AG10803 (cell line): ENCODE results near the gene KLHDC4.
"Not testable (repeated sequence)": the region's sequence is repeated elsewhere in the genome, so short reads cannot be mapped to it uniquely, and the experiment has no call there.

Source experiments
- DNase-seq: peaks from one replicate; pipeline ENCODE4 v3.0.0; 2010; ENCODE audit warnings: low read depth
- H3K4me3 ChIP-seq: 2 replicates; pipeline ENCODE4 v1.5.1; 2011; ENCODE audit warnings: mild to moderate bottlenecking, low read length, control low read depth
- TF ChIP-seq, protein P1 (sequence below): conservative IDR thresholded peaks from 2 replicates; pipeline ENCODE4 v1.5.1; 2011; ENCODE audit warnings: mild to moderate bottlenecking, low read length, control low read depth, inconsistent platforms

The KLHDC4 gene

DNA sequence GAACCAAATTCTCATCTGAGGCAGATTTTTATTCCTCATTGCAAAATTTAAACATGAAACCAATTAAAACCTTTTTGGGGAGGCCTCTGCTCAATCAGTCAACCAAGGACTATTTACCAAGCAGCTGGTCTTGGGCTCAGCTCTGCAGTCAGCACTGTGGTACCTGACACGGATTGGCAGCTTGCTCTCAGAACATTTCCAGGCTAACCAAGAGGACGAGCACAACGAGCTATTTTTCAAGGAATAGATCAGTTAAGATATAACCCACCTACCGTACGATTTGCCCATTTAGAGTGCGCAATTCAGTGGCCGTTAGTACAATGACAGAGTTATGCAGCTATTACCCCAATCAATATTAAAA, 26.4 kb upstream of the KLHDC4 start:
- TF ChIP-seq, protein P1, sequence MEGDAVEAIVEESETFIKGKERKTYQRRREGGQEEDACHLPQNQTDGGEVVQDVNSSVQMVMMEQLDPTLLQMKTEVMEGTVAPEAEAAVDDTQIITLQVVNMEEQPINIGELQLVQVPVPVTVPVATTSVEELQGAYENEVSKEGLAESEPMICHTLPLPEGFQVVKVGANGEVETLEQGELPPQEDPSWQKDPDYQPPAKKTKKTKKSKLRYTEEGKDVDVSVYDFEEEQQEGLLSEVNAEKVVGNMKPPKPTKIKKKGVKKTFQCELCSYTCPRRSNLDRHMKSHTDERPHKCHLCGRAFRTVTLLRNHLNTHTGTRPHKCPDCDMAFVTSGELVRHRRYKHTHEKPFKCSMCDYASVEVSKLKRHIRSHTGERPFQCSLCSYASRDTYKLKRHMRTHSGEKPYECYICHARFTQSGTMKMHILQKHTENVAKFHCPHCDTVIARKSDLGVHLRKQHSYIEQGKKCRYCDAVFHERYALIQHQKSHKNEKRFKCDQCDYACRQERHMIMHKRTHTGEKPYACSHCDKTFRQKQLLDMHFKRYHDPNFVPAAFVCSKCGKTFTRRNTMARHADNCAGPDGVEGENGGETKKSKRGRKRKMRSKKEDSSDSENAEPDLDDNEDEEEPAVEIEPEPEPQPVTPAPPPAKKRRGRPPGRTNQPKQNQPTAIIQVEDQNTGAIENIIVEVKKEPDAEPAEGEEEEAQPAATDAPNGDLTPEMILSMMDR: no peak
- H3K4me3 ChIP-seq: no peak overlapping the region
- no peak for DNase-seq

DNA sequence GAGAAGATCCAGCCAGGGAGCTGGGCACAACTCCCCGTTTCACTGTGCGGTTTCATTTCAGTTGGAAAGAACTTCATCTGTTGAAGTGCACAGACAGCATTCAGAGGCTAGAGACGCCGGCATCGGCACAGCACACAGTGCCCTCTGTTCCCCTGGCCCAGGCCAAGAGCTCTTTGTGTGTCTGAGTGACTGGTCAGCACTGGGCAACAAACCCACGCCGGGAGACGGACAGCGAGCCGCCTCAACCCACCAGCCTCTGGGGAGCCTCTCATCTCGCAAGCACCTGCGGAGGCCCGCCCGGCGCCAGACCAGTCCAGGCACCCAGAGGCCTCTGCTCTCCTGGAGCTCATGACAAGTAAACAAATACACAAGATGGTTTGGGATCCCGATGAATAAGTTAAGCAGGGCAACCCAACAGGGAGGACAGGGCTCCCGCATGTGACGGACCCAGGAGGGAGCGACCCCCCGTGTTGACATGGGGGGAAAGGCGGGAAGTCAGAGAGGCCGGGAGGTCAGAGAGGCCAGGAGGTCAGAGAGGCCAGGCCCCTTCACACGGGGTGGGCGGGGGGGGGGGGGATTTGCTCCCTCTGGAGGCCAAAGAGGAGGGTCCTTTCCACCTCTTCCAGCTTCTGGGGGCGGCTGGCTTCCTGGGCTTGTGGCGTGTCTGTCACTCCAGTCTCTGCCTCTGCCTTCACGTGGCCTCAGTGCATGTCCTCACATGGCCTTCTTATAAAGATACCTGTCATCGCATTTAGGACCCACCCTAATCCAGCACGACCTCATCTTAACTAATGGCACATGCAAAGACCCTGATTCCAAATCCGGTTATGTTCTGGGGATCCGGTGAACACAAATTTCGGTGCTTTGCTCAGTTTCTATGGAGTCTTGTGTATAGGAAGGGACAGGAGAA, 25.8 kb upstream of the KLHDC4 start:
- TF ChIP-seq, protein P1: no peak
- H3K4me3 ChIP-seq: no peak overlapping the region
- DNase-seq: no peak

DNA sequence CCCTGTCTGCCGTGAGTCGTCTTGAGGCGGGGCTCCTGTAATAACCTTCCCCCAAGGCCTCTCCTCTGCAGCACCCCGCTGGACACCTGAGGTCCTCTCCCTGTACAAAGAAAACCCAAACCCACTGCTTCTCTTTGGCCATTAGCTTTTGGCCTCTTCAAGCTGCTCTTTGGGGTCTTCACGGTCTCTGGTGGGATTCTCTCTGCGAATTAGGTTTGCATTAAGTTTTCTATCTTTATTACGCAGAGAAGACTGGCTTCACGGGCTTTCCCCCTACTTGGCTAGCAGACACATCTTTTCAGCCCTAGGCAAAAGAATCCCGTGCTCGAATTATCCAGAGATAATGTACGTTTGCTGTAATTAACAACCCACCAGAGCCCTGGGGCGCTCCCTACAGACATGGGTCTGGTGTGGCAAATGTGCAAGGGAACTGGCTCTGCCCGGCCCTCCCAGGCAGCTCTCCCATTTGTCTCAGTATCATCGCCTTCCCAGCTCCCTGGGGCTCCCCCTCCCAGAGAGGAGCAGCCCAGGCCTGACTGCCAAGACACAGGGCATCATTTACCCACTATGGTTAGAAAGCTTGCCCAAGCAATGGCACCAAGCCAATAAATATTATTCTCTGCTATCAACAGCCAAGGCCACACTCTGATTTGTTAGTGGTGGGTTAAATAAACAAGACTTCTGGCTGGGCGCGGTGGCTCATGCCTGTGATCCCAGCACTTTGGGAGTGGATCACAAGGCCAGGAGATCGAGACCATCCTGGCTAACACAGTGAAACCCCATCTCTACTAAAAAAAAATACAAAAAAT, 24.7 kb upstream of the KLHDC4 start:
- peak; percentile 31 for DNase-seq
- no peak overlapping the region for H3K4me3 ChIP-seq
- TF ChIP-seq, protein P1: no peak

DNA sequence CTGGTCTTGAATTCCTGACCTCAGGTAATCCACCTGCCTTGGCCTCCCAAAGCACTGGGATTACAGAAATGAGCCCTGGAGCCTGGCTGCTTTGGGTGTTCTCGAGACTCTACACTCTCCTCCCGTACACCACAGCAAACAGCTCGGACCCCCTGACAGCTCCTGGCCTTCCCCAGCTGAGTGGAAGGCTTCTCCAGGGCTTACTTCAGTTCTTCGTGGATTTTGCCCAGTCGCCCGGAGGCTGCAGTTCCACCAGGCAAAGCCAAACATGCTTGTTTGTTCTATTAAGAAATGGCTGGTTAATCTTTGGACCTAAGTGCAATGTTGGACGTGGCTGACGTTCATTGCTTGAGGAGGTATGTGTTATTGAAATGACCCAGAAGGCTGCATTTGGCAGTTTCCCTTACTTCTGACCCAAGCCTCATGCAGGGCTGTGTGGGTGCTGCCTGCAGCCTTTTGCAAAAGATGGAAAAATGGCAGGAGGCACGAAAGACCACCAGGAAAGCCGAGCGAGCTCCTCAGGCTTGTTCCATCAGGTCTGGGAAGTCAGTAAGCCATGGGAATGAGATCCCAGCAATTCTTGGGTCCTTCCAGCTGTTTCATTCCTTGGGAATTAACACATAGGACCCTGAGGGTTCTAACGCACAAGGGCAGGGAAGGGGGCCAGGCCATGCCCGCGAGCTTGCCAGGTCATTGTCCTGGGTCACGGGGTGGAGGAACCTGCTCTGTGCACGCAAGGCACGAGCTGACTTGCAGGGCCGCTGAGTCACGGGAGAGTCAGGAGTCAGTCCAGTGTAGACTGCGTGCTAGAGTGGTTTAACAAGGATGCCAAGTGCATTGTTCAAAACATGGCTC, 23.9 kb upstream of the KLHDC4 start:
- TF ChIP-seq, protein P1: no peak
- no peak overlapping the region for H3K4me3 ChIP-seq
- peak; percentile 82 for DNase-seq

DNA sequence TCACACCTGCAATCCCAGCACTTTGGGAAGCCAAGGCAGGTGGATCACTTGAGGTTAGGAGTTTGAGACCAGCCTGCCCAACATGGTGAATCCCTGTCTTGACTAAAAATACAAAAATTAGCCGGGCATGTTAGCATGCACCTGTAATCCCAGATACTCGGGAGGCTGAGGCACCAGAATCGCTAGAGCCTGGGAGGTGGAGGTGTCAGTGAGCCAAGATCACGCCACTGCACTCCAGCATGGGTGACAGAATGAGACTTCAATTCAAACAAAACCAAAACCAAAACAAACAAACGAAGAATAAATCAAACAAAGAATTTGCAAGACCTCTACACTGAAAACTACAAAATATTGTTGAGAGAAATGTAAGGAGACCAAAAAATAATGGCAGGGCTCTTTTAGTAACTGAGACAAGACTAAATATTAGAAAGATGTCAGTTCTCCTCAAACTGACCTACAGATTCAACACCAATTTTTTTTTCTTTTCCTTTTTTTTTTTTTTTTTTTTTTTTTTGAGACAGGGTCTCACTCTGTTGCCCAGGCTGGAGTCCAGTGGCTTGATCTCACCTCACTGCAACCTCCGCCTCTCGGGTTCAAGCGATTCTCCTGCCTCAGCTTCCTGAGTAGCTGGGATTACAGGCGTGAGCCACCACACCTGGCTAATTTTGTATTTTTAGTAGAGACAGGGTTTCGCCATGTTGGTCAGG, 23.1 kb upstream of the KLHDC4 start:
- H3K4me3 ChIP-seq, DNase-seq: not testable (repeated sequence)

DNA sequence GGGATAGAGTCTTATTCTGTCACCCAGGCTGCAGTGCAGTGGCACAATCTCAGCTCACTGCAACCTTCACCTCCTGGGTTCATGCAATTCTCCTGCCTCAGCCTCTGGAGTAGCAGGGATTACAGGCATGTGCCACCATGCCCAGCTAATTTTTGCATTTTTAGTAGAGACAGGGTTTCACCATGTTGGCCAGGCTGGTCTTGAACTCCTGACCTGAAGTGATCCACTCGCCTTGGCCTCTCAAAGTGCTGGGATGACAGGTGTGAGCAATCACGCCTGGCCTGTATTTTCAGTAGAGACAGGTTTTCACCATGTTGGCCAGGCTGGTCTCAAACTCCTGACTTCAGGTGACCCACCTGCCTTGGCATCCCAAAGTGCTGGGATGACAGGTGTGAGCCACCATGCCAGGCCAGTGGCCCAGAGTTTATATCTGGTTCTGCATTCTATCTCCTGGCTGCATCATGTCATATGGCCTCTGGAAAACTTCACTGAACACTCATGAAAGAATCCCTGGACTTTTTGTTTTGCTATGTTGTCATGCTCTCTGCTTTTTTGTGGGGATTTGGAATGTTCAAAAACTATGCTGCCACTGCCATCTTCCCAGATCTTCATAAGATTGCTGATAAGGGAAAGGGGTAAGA, 21.8 kb upstream of the KLHDC4 start:
- DNase-seq: peak; percentile 40
- H3K4me3 ChIP-seq: not testable (repeated sequence)

DNA sequence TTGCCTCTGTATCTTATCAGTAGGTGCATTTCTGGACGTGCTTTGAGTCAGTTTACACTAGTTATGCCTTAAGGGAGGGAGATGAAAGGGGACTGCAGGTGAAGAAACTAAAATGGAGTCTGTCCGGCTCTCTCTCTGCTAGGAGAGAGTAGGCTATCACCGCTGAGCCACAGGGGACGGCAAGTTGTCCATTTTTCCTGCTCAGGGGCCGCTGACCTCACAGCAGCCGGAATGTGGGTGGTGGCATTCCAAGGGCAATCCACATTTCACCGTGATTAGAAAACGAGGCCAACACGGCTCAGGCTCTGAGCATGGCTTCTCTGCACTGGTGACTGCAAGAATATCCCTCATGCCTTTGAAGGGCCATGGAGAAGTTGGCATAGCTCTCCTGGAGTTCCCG, 19.0 kb upstream of the KLHDC4 start:
- DNase-seq: peak; percentile 55
- TF ChIP-seq, protein P1: no peak
- no peak overlapping the region for H3K4me3 ChIP-seq
